Right lobe of liver (tissue), 4 donors: Measurements from ENCODE around the gene KCTD2.

Experiments
- POLR2A ChIP-seq: fragments of 450-650 bp; IDR thresholded peaks from one replicate; pipeline ENCODE4 v1.6.1; 2017; ENCODE audit warnings: antibody characterized with exemption, mild to moderate bottlenecking
- TF ChIP-seq, protein P1 (sequence below), 4 donors: fragments of 200-600 bp in 3 of 4; fragments of 450-650 bp in 1 of 4; IDR thresholded peaks; one replicate each; pipeline versions ENCODE4 v1.5.1 to v1.8.0; 2016 to 2022; ENCODE audit warnings: antibody characterized with exemption in 4 of 4, mild to moderate bottlenecking in 2 of 4
- donor health status: DM: no; HTN: no; CAD: no.
- donor health status: DM: no; HTN: no; CAD: no.
- donor health status: DM: no; HTN: yes; CAD: no.

DNA sequence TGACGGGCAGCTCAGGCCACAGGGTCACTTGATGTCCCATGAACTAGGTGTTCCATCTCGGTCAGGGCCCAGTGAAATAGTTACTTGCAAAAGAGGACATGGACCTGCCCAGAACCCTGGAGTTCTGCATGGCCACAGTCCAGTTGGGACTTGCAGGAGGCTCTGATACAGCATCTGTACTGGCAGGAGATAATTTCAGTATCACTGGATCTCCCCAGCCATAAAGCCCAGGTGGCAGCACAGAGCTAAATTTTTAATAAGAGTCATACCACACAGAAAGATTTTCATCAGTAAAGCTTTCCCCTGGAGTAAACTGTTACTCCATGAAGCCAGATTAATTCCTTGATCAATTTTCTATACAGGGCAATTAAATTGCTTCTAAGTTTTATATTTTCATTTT is 22.8 kb downstream of the KCTD2 start:
- TF ChIP-seq, protein P1, sequence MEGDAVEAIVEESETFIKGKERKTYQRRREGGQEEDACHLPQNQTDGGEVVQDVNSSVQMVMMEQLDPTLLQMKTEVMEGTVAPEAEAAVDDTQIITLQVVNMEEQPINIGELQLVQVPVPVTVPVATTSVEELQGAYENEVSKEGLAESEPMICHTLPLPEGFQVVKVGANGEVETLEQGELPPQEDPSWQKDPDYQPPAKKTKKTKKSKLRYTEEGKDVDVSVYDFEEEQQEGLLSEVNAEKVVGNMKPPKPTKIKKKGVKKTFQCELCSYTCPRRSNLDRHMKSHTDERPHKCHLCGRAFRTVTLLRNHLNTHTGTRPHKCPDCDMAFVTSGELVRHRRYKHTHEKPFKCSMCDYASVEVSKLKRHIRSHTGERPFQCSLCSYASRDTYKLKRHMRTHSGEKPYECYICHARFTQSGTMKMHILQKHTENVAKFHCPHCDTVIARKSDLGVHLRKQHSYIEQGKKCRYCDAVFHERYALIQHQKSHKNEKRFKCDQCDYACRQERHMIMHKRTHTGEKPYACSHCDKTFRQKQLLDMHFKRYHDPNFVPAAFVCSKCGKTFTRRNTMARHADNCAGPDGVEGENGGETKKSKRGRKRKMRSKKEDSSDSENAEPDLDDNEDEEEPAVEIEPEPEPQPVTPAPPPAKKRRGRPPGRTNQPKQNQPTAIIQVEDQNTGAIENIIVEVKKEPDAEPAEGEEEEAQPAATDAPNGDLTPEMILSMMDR (IDR thresholded peaks at IDR 0.05) = peak; percentile 37 to 52 (median 43)
- TF ChIP-seq POLR2A = no peak
